Lower lobe of right lung (tissue), 2 donors: Measurements from ENCODE around the gene STK24. TPM values are rescaled to one million over a fixed set of nuclear protein-coding genes. Genes with fewer than 3 reads are reported as not detected.

ENCODE experiments used
- ATAC-seq, 2 donors: fragments of 200-7000 bp; cut with Tn5 transposase; one replicate each; pipeline ENCODE4 v1.9.1; 2020 to 2022; ENCODE audit warnings: mild to moderate bottlenecking in 2 of 2, moderate library complexity in 2 of 2
- DNase-seq: peaks from one replicate; pipeline ENCODE4 v3.0.0-alpha.2; 2020
- H3K27ac ChIP-seq: fragments of 200-600 bp; one replicate; pipeline ENCODE4 v1.8.0; 2022
- H3K27me3 ChIP-seq: fragments of 200-600 bp; one replicate; pipeline ENCODE4 v1.8.0; 2022; ENCODE audit warnings: low read depth
- H3K36me3 ChIP-seq: fragments of 200-600 bp; one replicate; pipeline ENCODE4 v1.8.0; 2022; ENCODE audit warnings: mild to moderate bottlenecking
- H3K4me1 ChIP-seq: fragments of 200-600 bp; one replicate; pipeline ENCODE4 v1.8.0; 2022
- H3K4me3 ChIP-seq: fragments of 200-600 bp; one replicate; pipeline ENCODE4 v1.8.0; 2022; ENCODE audit warnings: mild to moderate bottlenecking
- H3K9me3 ChIP-seq: fragments of 200-600 bp; one replicate; pipeline ENCODE4 v1.8.0; 2022
- CTCF ChIP-seq: fragments of 200-600 bp; IDR thresholded peaks from one replicate; pipeline ENCODE4 v1.8.0; 2022; ENCODE audit warnings: antibody characterized with exemption, mild to moderate bottlenecking
- intact Hi-C: fragments of 100-400 bp; cut with DNase I; formaldehyde crosslinking; loops from one replicate; pipeline ENCODE4 v1.11.0; 2022
- total RNA-seq: library from RNA; stranded (reverse); fragmentation: NEBNext Ultra II Directional; extraction: Animal tissue kit (Norgen Biotek cat#: 25700); gene quantifications from one replicate; pipeline ENCODE4 v1.2.1, GENCODE V29; 2021
- donor health status: DM: no; HTN: yes; CAD: no; lungs with severe emphysema.

STK24 gene
- total RNA-seq, 1 donor from 2014 or later: 94.5 TPM

- no peak overlapping the region for H3K4me3 ChIP-seq
- no peaks in the 10 kb centered on the region for H3K27me3 ChIP-seq
- H3K36me3 ChIP-seq: peaks cover 18% of the 10 kb centered on the region
- TF ChIP-seq CTCF: no peak
- intact Hi-C loops: no loop called here
- no peak overlapping the region for H3K27ac ChIP-seq
- no peak for ATAC-seq
- H3K4me1 ChIP-seq: peaks cover 18% of the 10 kb centered on the region
- DNase-seq: no peak
- H3K9me3 ChIP-seq: no peaks in the 10 kb centered on the region
Observed at GRCh38 chr13:98517576-98518310, 59.2 kb downstream of the STK24 start.

- peaks cover 22% of the 10 kb centered on the region for H3K36me3 ChIP-seq
- peaks cover under 1% of the 10 kb centered on the region for H3K4me1 ChIP-seq
- ATAC-seq (no peak), DNase-seq (no peak)
- no peak overlapping the region for H3K4me3 ChIP-seq
- no peaks in the 10 kb centered on the region for H3K9me3 ChIP-seq
- no peak for TF ChIP-seq CTCF
- intact Hi-C loops: no loop called here
- H3K27me3 ChIP-seq: no peaks in the 10 kb centered on the region
- H3K27ac ChIP-seq: no peak overlapping the region
Observed at GRCh38 chr13:98515818-98516465, 61.0 kb downstream of the STK24 start.

GRCh38 chr13:98514288-98514687, 62.6 kb downstream of the STK24 start:
- H3K27me3 ChIP-seq: no peaks in the 10 kb centered on the region
- H3K4me3 ChIP-seq: no peak overlapping the region
- intact Hi-C loops: no loop called here
- peaks cover 12% of the 10 kb centered on the region for H3K4me1 ChIP-seq
- TF ChIP-seq CTCF: no peak
- DNase-seq (no peak), ATAC-seq (no peak)
- no peak overlapping the region for H3K27ac ChIP-seq
- H3K36me3 ChIP-seq: peaks cover 22% of the 10 kb centered on the region
- H3K9me3 ChIP-seq: no peaks in the 10 kb centered on the region

GRCh38 chr13:98513837-98514236, 63.1 kb downstream of the STK24 start:
- H3K4me1 ChIP-seq: peaks cover 16% of the 10 kb centered on the region
- no peaks in the 10 kb centered on the region for H3K27me3 ChIP-seq
- no peak for TF ChIP-seq CTCF
- ATAC-seq: no peak
- H3K36me3 ChIP-seq: peaks cover 21% of the 10 kb centered on the region
- H3K4me3 ChIP-seq: no peak overlapping the region
- H3K27ac ChIP-seq: no peak overlapping the region
- no peaks in the 10 kb centered on the region for H3K9me3 ChIP-seq
- intact Hi-C loops: no loop called here
- no peak for DNase-seq

GRCh38 chr13:98512774-98513665, 63.9 kb downstream of the STK24 start:
- Histone ChIP-seq H3K9me3 (no peaks in the 10 kb centered on the region), H3K27me3 (no peaks in the 10 kb centered on the region), H3K36me3 (peaks cover 13% of the 10 kb centered on the region), H3K4me3 (no peak overlapping the region), H3K27ac (no peak overlapping the region), H3K4me1 (peaks cover 25% of the 10 kb centered on the region)
- no peak for TF ChIP-seq CTCF
- intact Hi-C loops: no loop called here
- no peak for ATAC-seq
- DNase-seq: no peak
